ENCODE results near the gene NPHP4. TPM values are rescaled to one million over a fixed set of nuclear protein-coding genes. Genes with fewer than 3 reads are reported as not detected.

The NPHP4 gene
- total RNA-seq, 1 experiment from 2014 or later = 20.0 TPM

- ATAC-seq (no peak), DNase-seq (ENCODE audit: low read depth, low spot score) (no peak)
- Histone ChIP-seq H3K4me3 (replicated peaks in 1 of 2; ENCODE audit: low read depth in 1 of 2, low read length in 2 of 2) (no peak overlapping the region), H3K4me1 (ENCODE audit: control insufficient read depth in 1 of 2, insufficient read depth in 2 of 2, low read length in 2 of 2) (no peaks in the 10 kb centered on the region), H3K36me3 (ENCODE audit: control insufficient read depth in 1 of 2, insufficient read depth in 2 of 2, low read length in 2 of 2) (no peaks in the 10 kb centered on the region), H3K9ac (ENCODE audit: low read length) (no peak overlapping the region), H3K4me2 (ENCODE audit: low read length) (no peak overlapping the region), H3K79me2 (ENCODE audit: insufficient read depth, low read length) (no peaks in the 10 kb centered on the region), H3K9me3 (ENCODE audit: control insufficient read depth in 1 of 2, insufficient read depth in 1 of 2, low read depth in 1 of 2, low read length in 2 of 2) (no peaks in the 10 kb centered on the region), H3K27ac (ENCODE audit: low read depth, low read length) (no peak overlapping the region), H3K27me3 (ENCODE audit: insufficient read depth, low read length) (0 out of 2 replicates have a peak, but pooled peaks cover 3% of the 10 kb centered on the region), H2AFZ (ENCODE audit: low read depth, low read length, poor library complexity, severe bottlenecking) (no peak overlapping the region), H3K9me2 (ENCODE audit: insufficient read depth) (no peaks in the 10 kb centered on the region), H4K20me1 (ENCODE audit: insufficient read depth) (no peaks in the 10 kb centered on the region)
- intact Hi-C loops (cut with micrococcal nuclease) = no loop called here
- BruUV-seq (replicated peaks) = no TSS peak
- no peak for TF ChIP-seq TCF7L2 (IDR thresholded peaks at IDR 0.05; ENCODE audit: borderline replicate concordance, extremely low read depth, insufficient read depth, insufficient read length)
- POLR2A ChIA-PET = no interaction called here
- CTCF ChIA-PET = no interaction called here
- RAD21 ChIA-PET (ENCODE audit: low non-redundant PET in 1 of 2, low total read pairs in 2 of 2, uncharacterized antibody in 2 of 2, unreplicated experiment in 2 of 2) = no interaction called here
Measured at GRCh38 chr1:5822726-5823125, 169.5 kb downstream of the NPHP4 start.

GRCh38 chr1:5822266-5822665, 170.0 kb downstream of the NPHP4 start:
- intact Hi-C loops (cut with micrococcal nuclease) = no loop called here

More at GRCh38 chr1:5822266-5822665, 170.0 kb downstream of the NPHP4 start:
- no peak for ATAC-seq
- no peak for TF ChIP-seq CEBPB (IDR thresholded peaks at IDR 0.05; ENCODE audit: low read depth)
- TF ChIP-seq POLR2A (IDR thresholded peaks at IDR 0.05; ENCODE audit: borderline replicate concordance, extremely low read depth, insufficient read depth, insufficient read length) = no peak
- no peak for TF ChIP-seq REST (IDR thresholded peaks at IDR 0.05; ENCODE audit: low read depth)
- TF ChIP-seq CTCF (IDR thresholded peaks at IDR 0.05 in 2 of 3, conservative IDR thresholded peaks at IDR 0.05 in 1 of 3; ENCODE audit: borderline replicate concordance in 1 of 3, insufficient read depth in 1 of 3, low read depth in 2 of 3, low read length in 2 of 3) = no peak
- TF ChIP-seq FOSL1 (IDR thresholded peaks at IDR 0.05; ENCODE audit: low read depth) = no peak
- no peak for TF ChIP-seq POLR2AphosphoS5 (IDR thresholded peaks at IDR 0.05; ENCODE audit: low read depth, low read length)
- no peak for TF ChIP-seq TCF7L2 (IDR thresholded peaks at IDR 0.05; ENCODE audit: borderline replicate concordance, extremely low read depth, insufficient read depth, insufficient read length)
- TF ChIP-seq, protein P1, sequence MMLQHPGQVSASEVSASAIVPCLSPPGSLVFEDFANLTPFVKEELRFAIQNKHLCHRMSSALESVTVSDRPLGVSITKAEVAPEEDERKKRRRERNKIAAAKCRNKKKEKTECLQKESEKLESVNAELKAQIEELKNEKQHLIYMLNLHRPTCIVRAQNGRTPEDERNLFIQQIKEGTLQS (IDR thresholded peaks at IDR 0.05) = no peak
- H2AFZ ChIP-seq (ENCODE audit: low read depth, low read length, poor library complexity, severe bottlenecking) = no peak overlapping the region
- H3K27ac ChIP-seq (ENCODE audit: low read depth, low read length) = no peak overlapping the region
- H3K27me3 ChIP-seq (ENCODE audit: insufficient read depth, low read length) = 0 out of 2 replicates have a peak, but pooled peaks cover 3% of the 10 kb centered on the region
- no peaks in the 10 kb centered on the region for H3K9me3 ChIP-seq (ENCODE audit: control insufficient read depth in 1 of 2, insufficient read depth in 1 of 2, low read depth in 1 of 2, low read length in 2 of 2)
- H3K36me3 ChIP-seq (ENCODE audit: control insufficient read depth in 1 of 2, insufficient read depth in 2 of 2, low read length in 2 of 2) = no peaks in the 10 kb centered on the region
- no peaks in the 10 kb centered on the region for H3K79me2 ChIP-seq (ENCODE audit: insufficient read depth, low read length)
- no peaks in the 10 kb centered on the region for H3K4me1 ChIP-seq (ENCODE audit: control insufficient read depth in 1 of 2, insufficient read depth in 2 of 2, low read length in 2 of 2)
- no peak overlapping the region for H3K4me2 ChIP-seq (ENCODE audit: low read length)
- CTCF ChIA-PET = no interaction called here
- no peaks in the 10 kb centered on the region for H3K9me2 ChIP-seq (ENCODE audit: insufficient read depth)
- H3K9ac ChIP-seq (ENCODE audit: low read length) = no peak overlapping the region
- BruUV-seq (replicated peaks) = no TSS peak
- no peak for DNase-seq (ENCODE audit: low read depth, low spot score)
- RAD21 ChIA-PET (ENCODE audit: low non-redundant PET in 1 of 2, low total read pairs in 2 of 2, uncharacterized antibody in 2 of 2, unreplicated experiment in 2 of 2) = no interaction called here
- POLR2A ChIA-PET = no interaction called here
- no peaks in the 10 kb centered on the region for H4K20me1 ChIP-seq (ENCODE audit: insufficient read depth)
- H3K4me3 ChIP-seq (replicated peaks in 1 of 2; ENCODE audit: low read depth in 1 of 2, low read length in 2 of 2) = no peak overlapping the region
